ENCODE results near the gene PCDHB7.

DNA sequence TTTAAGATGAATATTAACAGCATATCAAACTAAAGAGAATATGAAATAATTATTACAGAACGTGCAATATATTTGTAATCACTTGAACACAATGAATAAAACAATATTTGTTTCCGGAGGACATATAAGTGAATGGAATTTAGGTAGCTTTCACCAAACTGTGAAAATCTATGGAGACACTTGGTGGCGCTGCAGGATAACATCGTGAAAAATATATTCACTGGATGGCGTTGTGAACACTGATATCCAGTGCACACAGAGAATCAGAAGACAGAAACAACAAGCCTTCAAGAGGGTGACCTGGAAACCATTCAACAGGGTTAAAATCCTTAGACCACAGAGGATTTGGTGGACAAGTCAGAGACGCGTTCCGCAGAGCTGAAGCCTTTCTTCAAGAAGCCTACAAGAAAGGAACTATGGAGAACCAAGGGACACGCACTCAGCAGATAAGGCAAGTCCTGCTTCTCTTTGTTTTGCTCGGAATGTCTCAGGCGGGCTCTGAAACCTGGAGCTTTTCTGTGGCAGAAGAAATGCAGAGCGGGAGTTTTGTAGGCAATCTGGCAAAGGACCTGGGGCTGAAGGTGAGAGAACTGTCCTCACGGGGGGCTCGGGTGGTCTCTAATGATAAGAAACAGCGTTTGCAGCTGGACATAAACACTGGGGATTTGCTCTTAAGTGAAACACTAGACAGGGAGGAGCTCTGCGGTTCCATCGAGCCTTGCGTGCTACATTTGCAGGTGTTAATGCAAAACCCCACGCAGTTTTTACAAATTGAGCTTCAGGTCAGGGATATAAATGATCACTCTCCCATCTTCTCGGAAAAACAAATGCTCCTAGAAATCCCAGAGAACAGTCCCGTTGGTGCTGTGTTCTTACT, 27.2 kb downstream of the PCDHB7 start, which contains the start of gene PCDHB11:
- no peak for TF ChIP-seq ELK1 (IDR thresholded peaks at IDR 0.05; ENCODE audit: borderline replicate concordance, low read depth, low read length)
- TF ChIP-seq POLR2A (IDR thresholded peaks at IDR 0.05; ENCODE audit: low read depth, low read length) = no peak
- no peak for TF ChIP-seq RCOR1 (IDR thresholded peaks at IDR 0.05; ENCODE audit: insufficient replicate concordance, low read length)
- no peak for TF ChIP-seq CHD1 (IDR thresholded peaks at IDR 0.05; ENCODE audit: low read depth, low read length)
- TF ChIP-seq CTCF (conservative IDR thresholded peaks at IDR 0.05; ENCODE audit: low read depth, low read length) = no peak

Measured in IMR-90 (cell line).